Lung (tissue), 12 donors: ENCODE data around the gene GPATCH2. TPM values are rescaled to one million over a fixed set of nuclear protein-coding genes. Genes with fewer than 3 reads are reported as not detected.

Experiments used
- ATAC-seq: fragments of 200-7000 bp; cut with Tn5 transposase; one replicate; pipeline ENCODE4 v1.9.1; 2020; ENCODE audit warnings: moderate number of reproducible peaks; ENCODE audit not compliant: insufficient read depth, low FRiP score
- DNase-seq, 3 donors: peaks; one replicate each; pipeline ENCODE4 v3.0.0-alpha.2; 2013 to 2017
- H3K27ac ChIP-seq, 2 donors: one replicate each; pipeline ENCODE4 v1.5.1; 2013; ENCODE audit warnings: mild to moderate bottlenecking in 2 of 2, moderate library complexity in 2 of 2, control low read depth in 1 of 2, inconsistent platforms in 1 of 2, low read depth in 1 of 2, low read length in 1 of 2
- H3K27me3 ChIP-seq, 3 donors: one replicate each; pipeline ENCODE4 v1.5.1; 2013; ENCODE audit warnings: low read length in 2 of 3; ENCODE audit not compliant: control insufficient read depth in 3 of 3, insufficient read depth in 3 of 3
- H3K36me3 ChIP-seq, 4 donors: one replicate each; pipeline ENCODE4 v1.5.1; 2013; ENCODE audit warnings: low read length in 4 of 4, mild to moderate bottlenecking in 1 of 4, moderate library complexity in 1 of 4; ENCODE audit not compliant: control insufficient read depth in 4 of 4, insufficient read depth in 4 of 4
- H3K4me1 ChIP-seq, 5 donors: one replicate each; pipeline ENCODE4 v1.5.1; 2013; ENCODE audit warnings: low read length in 5 of 5, mild to moderate bottlenecking in 2 of 5, moderate library complexity in 1 of 5; ENCODE audit not compliant: control insufficient read depth in 5 of 5, insufficient read depth in 5 of 5
- H3K4me3 ChIP-seq: one replicate; pipeline ENCODE4 v1.5.1; 2013; ENCODE audit warnings: mild to moderate bottlenecking, control low read depth, moderate library complexity
- H3K9ac ChIP-seq, 2 donors: one replicate each; pipeline ENCODE4 v1.5.1; 2013; ENCODE audit warnings: low read length in 2 of 2, control low read depth in 1 of 2; ENCODE audit not compliant: insufficient read depth in 1 of 2
- H3K9me3 ChIP-seq, 4 donors: one replicate each; pipeline ENCODE4 v1.5.1; 2013; ENCODE audit warnings: low read length in 3 of 4, mild to moderate bottlenecking in 1 of 4, moderate library complexity in 1 of 4; ENCODE audit not compliant: control insufficient read depth in 4 of 4, insufficient read depth in 3 of 4
- WGBS, 2 donors: extraction: QIAGEN DNeasy Blood & Tissue Kit; methylation state at CpG; one replicate each; pipeline ENCODE4 v1.1.7; 2013; 5-methylcytosine and 5-hydroxymethylcytosine counted together
- polyA plus RNA-seq, 2 donors: library from polyadenylated mRNA; stranded (reverse); fragments of 200-250 nt; gene quantifications; one replicate each; pipeline ENCODE4 v1.2.1, GENCODE V29; 2013
- total RNA-seq, 2 donors: library from RNA; depleted of rRNA in 1 of 2; stranded (reverse); fragments of >200 nt in 1 of 2; gene quantifications; one replicate each; pipeline ENCODE4 v1.2.1, GENCODE V29; 2014 to 2021
- TF ChIP-seq, protein P1 (sequence below): IDR thresholded peaks from 2 replicates; pipeline ENCODE4 v1.5.1; 2012; ENCODE audit warnings: mild to moderate bottlenecking; ENCODE audit errors: control extremely low read depth, extremely low read depth
- donor health status: control.
- donor health status: control.
- donor health status: Bipolar disorder and iron deficiency.
- donor health status: healthy.
- donor health status: DM: yes; HTN: yes; CAD: no.

Gene GPATCH2
- total and polyA plus RNA-seq, 4 donors, result 3.2 to 31.0 (median 8.3) TPM

DNA sequence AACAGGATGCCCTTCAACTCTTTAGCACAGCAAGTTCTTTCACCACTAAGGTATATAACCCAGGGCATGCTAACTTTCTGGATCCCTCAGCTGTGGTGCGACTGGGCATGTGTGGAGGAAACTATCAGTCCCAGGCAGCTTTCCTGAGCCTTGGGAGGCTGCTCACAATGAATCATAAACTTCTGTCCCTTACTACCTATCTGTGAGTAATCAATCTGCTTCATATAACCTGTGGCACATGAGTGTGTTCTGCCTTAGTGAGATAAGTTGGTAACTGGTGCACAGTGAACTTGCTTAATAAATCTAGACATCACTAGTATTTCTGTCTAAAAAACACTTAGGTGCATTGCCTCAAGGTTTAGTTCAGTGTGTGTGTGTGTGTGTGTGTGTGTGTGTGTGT lies 158.0 kb downstream of the GPATCH2 start:
- 83 to 100% methylated on average over 1 of the region's 1 CpG for WGBS, 2 donors
- TF ChIP-seq, protein P1, sequence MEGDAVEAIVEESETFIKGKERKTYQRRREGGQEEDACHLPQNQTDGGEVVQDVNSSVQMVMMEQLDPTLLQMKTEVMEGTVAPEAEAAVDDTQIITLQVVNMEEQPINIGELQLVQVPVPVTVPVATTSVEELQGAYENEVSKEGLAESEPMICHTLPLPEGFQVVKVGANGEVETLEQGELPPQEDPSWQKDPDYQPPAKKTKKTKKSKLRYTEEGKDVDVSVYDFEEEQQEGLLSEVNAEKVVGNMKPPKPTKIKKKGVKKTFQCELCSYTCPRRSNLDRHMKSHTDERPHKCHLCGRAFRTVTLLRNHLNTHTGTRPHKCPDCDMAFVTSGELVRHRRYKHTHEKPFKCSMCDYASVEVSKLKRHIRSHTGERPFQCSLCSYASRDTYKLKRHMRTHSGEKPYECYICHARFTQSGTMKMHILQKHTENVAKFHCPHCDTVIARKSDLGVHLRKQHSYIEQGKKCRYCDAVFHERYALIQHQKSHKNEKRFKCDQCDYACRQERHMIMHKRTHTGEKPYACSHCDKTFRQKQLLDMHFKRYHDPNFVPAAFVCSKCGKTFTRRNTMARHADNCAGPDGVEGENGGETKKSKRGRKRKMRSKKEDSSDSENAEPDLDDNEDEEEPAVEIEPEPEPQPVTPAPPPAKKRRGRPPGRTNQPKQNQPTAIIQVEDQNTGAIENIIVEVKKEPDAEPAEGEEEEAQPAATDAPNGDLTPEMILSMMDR, result no peak
- no peaks in the 10 kb centered on the region for H3K9me3 ChIP-seq
- no peaks in the 10 kb centered on the region for H3K4me1 ChIP-seq
- H3K4me3 ChIP-seq, result no peak overlapping the region
- DNase-seq (no peak), ATAC-seq (no peak)
- H3K36me3 ChIP-seq, result peaks cover 0 to 3% (median 0%) of the 10 kb centered on the region in 4 donors
- H3K27ac ChIP-seq, result no peak overlapping the region
- H3K27me3 ChIP-seq, result no peaks in the 10 kb centered on the region
- H3K9ac ChIP-seq, result no peak overlapping the region

DNA sequence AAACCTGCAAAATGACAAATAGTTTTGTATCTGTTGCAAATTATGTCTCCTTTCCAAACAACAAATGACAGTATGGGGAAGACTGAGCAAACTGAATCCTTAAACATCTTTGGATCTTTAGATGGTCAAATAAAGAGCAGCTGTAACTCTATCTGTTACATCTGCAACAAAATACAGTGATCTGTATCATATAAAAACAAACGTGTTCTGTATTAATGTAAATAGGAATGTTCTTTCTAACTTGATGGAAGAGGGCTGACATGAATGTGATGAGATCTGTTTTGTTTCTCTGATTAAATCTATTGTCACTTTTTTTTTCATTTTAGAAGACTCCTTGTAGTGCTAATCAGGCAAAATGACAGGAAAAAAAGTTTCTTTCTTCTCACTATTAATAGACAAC lies 159.5 kb downstream of the GPATCH2 start:
- H3K4me3 ChIP-seq, result no peak overlapping the region
- no peak overlapping the region for H3K27ac ChIP-seq
- ATAC-seq, result no peak
- no peak for DNase-seq
- H3K9ac ChIP-seq, result no peak overlapping the region
- 55 to 77% methylated on average over 1 of the region's 1 CpG for WGBS, 2 donors
- no peaks in the 10 kb centered on the region for H3K9me3 ChIP-seq
- no peaks in the 10 kb centered on the region for H3K27me3 ChIP-seq
- no peaks in the 10 kb centered on the region for H3K36me3 ChIP-seq
- no peaks in the 10 kb centered on the region for H3K4me1 ChIP-seq
- TF ChIP-seq, protein P1, result no peak

DNA sequence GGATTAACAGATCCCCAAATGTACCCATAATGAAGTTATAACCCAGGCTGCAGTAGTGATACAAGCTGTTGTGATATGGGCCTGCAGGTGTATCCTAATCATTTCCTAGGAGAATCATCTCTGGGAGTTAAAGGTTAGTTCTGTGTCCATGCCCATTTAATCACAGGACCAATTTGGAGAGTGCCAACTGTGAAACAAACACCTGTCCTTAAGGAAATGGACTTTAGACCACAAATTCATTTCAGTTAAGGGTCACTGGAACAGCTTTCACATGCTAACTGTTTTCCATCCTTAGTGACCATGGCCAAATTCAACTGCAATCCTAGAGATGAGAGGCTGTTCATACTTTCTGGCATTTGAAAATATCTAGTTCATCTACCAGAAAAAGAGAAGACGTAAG lies 160.9 kb downstream of the GPATCH2 start:
- Histone ChIP-seq H3K4me1 (no peaks in the 10 kb centered on the region), H3K36me3 (no peaks in the 10 kb centered on the region), H3K27me3 (no peaks in the 10 kb centered on the region), H3K27ac (no peak overlapping the region), H3K9me3 (no peaks in the 10 kb centered on the region), H3K4me3 (no peak overlapping the region), H3K9ac (no peak overlapping the region)
- 93% methylated on average over 1 of the region's 1 CpG for WGBS, 2 donors
- DNase-seq, result no peak
- TF ChIP-seq, protein P1, result no peak
- ATAC-seq, result no peak

DNA sequence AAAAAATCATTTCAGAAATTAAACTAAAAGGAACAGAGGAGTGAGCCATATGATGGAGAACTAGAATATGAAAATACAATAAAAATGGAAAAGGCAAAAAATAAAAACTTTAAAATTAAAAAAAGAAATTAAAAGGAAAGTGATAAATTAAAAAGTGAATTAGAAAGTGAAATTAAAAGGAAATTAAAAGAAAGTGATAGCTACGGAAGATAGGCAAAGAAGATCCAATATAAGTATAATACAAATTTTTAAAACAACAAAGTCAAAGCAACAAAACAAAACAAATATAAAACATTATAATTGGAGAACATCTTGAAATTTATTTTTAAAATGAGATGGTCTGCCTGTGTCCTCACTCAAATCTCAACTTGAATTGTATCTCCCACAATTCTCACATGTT lies 165.8 kb downstream of the GPATCH2 start:
- Histone ChIP-seq H3K4me3 (no peak overlapping the region), H3K27ac (no peak overlapping the region), H3K9me3 (peaks cover 0 to 3% (median 0%) of the 10 kb centered on the region in 4 donors), H3K9ac (no peak overlapping the region), H3K36me3 (no peaks in the 10 kb centered on the region), H3K27me3 (no peaks in the 10 kb centered on the region), H3K4me1 (no peaks in the 10 kb centered on the region)
- WGBS, 2 donors, result 94 to 99% methylated on average over 1 of the region's 1 CpG
- TF ChIP-seq, protein P1, result no peak
- ATAC-seq, result no peak
- no peak for DNase-seq
